Fibroblast of lung (primary cell): ENCODE data around the gene XIRP2. TPM values are rescaled to one million over a fixed set of nuclear protein-coding genes. Genes with fewer than 3 reads are reported as not detected.

Source experiments
- DNase-seq, 2 donors: peaks; one replicate each; pipeline versions ENCODE4 v3.0.0 to v3.0.0-alpha.2; 2010; ENCODE audit warnings: low read depth in 2 of 2
- H2AFZ ChIP-seq: 2 replicates; pipeline ENCODE4 v1.5.1; 2012; ENCODE audit warnings: low read length, control low read depth, inconsistent platforms
- H3K27ac ChIP-seq: 2 replicates; pipeline ENCODE4 v1.5.1; 2011; ENCODE audit warnings: low read length, control low read depth; ENCODE audit not compliant: insufficient read depth
- H3K27me3 ChIP-seq: 2 replicates; pipeline ENCODE4 v1.5.1; 2011; ENCODE audit warnings: mild to moderate bottlenecking, low read length; ENCODE audit not compliant: control insufficient read depth, insufficient read depth
- H3K36me3 ChIP-seq: 2 replicates; pipeline ENCODE4 v1.5.1; 2011; ENCODE audit warnings: low read length; ENCODE audit not compliant: control insufficient read depth, insufficient read depth
- H3K4me1 ChIP-seq: 2 replicates; pipeline ENCODE4 v1.5.1; 2011; ENCODE audit warnings: low read length; ENCODE audit not compliant: control insufficient read depth, insufficient read depth; ENCODE audit errors: extremely low read depth
- H3K4me2 ChIP-seq: 2 replicates; pipeline ENCODE4 v1.5.1; 2011; ENCODE audit warnings: low read length, control low read depth; ENCODE audit not compliant: insufficient read depth; ENCODE audit errors: extremely low read depth
- H3K4me3 ChIP-seq, 4 experiments: fragments of 200-600 bp in 1 of 4; sonication (generic) in 1 of 4; replicated peaks in 1 of 4; 2 replicates each; pipeline ENCODE4 v1.5.1; 2011 to 2016; ENCODE audit warnings: low read length in 4 of 4, low read depth in 3 of 4, mild to moderate bottlenecking in 3 of 4, control low read depth in 2 of 4, inconsistent platforms in 1 of 4, mixed read lengths in 1 of 4; ENCODE audit not compliant: insufficient read depth in 1 of 4; ENCODE audit errors: control extremely low read depth in 1 of 4
- H3K79me2 ChIP-seq: 2 replicates; pipeline ENCODE4 v1.5.1; 2012; ENCODE audit warnings: mild to moderate bottlenecking, low read length, inconsistent platforms; ENCODE audit not compliant: control insufficient read depth, insufficient read depth
- H3K9ac ChIP-seq: 2 replicates; pipeline ENCODE4 v1.5.1; 2011; ENCODE audit warnings: mild to moderate bottlenecking, low read length, control low read depth; ENCODE audit not compliant: insufficient read depth
- H3K9me3 ChIP-seq: 2 replicates; pipeline ENCODE4 v1.5.1; 2012; ENCODE audit warnings: low read depth, low read length; ENCODE audit not compliant: control insufficient read depth, insufficient read depth
- H4K20me1 ChIP-seq: 2 replicates; pipeline ENCODE4 v1.5.1; 2011; ENCODE audit warnings: low read length; ENCODE audit not compliant: control insufficient read depth, insufficient read depth; ENCODE audit errors: extremely low read depth
- EZH2 ChIP-seq: IDR thresholded peaks from 2 replicates; pipeline ENCODE4 v1.5.1; 2012; ENCODE audit warnings: low read length, control low read depth, mild to moderate bottlenecking; ENCODE audit errors: missing control alignments
- polyA plus RNA-seq, 2 donors: library from polyadenylated mRNA; depleted of rRNA in 1 of 2; stranded (reverse) in 1 of 2; unstranded in 1 of 2; fragments of >200 nt; gene quantifications; 2 replicates each; pipeline ENCODE4 v1.2.1, GENCODE V29; 2011 to 2012; ENCODE audit warnings: missing spikeins in 1 of 2
- total RNA-seq: library from RNA; depleted of rRNA; stranded (reverse); fragments of >200 nt; gene quantifications from 2 replicates; pipeline ENCODE4 v1.2.1, GENCODE V29; 2014
- TF ChIP-seq, protein P1 (sequence below), 2 donors: IDR thresholded peaks in 1 of 2; conservative IDR thresholded peaks in 1 of 2; 1 replicate in 1 of 2; 2 replicates in 1 of 2; pipeline ENCODE4 v1.5.1; 2011 to 2012; ENCODE audit warnings: low read length in 2 of 2, control low read depth in 1 of 2, inconsistent platforms in 1 of 2, low read depth in 1 of 2, mild to moderate bottlenecking in 1 of 2

The XIRP2 gene
- total and polyA plus RNA-seq, 2 donors (not counting 1 experiment from before 2014, with no cell fraction given) = 1.1 to 2.0 TPM

GRCh38 chr2:166961933-166962332 is 73.7 kb downstream of the XIRP2 start:
- H3K4me2 ChIP-seq = no peak overlapping the region
- H3K4me3 ChIP-seq = no peak overlapping the region
- no peaks in the 10 kb centered on the region for H3K36me3 ChIP-seq
- no peaks in the 10 kb centered on the region for H3K9me3 ChIP-seq
- H3K79me2 ChIP-seq = no peaks in the 10 kb centered on the region
- DNase-seq = no peak
- TF ChIP-seq, protein P1, sequence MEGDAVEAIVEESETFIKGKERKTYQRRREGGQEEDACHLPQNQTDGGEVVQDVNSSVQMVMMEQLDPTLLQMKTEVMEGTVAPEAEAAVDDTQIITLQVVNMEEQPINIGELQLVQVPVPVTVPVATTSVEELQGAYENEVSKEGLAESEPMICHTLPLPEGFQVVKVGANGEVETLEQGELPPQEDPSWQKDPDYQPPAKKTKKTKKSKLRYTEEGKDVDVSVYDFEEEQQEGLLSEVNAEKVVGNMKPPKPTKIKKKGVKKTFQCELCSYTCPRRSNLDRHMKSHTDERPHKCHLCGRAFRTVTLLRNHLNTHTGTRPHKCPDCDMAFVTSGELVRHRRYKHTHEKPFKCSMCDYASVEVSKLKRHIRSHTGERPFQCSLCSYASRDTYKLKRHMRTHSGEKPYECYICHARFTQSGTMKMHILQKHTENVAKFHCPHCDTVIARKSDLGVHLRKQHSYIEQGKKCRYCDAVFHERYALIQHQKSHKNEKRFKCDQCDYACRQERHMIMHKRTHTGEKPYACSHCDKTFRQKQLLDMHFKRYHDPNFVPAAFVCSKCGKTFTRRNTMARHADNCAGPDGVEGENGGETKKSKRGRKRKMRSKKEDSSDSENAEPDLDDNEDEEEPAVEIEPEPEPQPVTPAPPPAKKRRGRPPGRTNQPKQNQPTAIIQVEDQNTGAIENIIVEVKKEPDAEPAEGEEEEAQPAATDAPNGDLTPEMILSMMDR (conservative IDR thresholded peaks at IDR 0.05 in 1 of 2, IDR thresholded peaks at IDR 0.05 in 1 of 2; ENCODE audit: low read depth in 1 of 2, low read length in 2 of 2) = no peak
- H4K20me1 ChIP-seq = no peaks in the 10 kb centered on the region
- H3K9ac ChIP-seq = no peak overlapping the region
- no peaks in the 10 kb centered on the region for H3K4me1 ChIP-seq
- H3K27me3 ChIP-seq = no peaks in the 10 kb centered on the region
- H3K27ac ChIP-seq = no peak overlapping the region
- H2AFZ ChIP-seq = no peak overlapping the region

DNA sequence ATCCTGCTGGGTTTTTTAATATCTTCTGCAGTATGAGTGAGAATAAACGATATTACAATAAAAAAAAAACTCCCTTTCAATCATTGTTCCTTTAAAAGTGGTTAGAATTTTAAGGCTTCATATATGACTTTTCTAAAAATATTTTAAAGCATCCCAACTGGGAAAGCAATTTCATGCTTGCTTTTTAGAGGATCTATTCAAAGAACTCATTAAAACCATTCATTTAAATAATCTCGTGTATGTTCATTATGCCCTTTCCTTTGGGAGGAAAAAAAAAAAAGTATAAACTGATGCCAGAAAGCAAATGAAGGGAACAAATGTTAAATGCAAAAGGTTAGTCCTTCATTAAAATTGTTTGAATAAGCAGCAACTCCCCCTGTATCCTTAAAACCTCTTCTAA is 81.2 kb downstream of the XIRP2 start:
- Histone ChIP-seq H3K9me3 (no peaks in the 10 kb centered on the region), H3K4me2 (no peak overlapping the region), H2AFZ (no peak overlapping the region), H3K36me3 (no peaks in the 10 kb centered on the region), H3K4me1 (no peaks in the 10 kb centered on the region), H3K27ac (no peak overlapping the region), H3K9ac (no peak overlapping the region), H4K20me1 (no peaks in the 10 kb centered on the region), H3K4me3 (no peak overlapping the region), H3K27me3 (no peaks in the 10 kb centered on the region), H3K79me2 (no peaks in the 10 kb centered on the region)
- DNase-seq = no peak
- TF ChIP-seq, protein P1 (conservative IDR thresholded peaks at IDR 0.05 in 1 of 2, IDR thresholded peaks at IDR 0.05 in 1 of 2; ENCODE audit: low read depth in 1 of 2, low read length in 2 of 2) = no peak
- TF ChIP-seq EZH2 = no peak

DNA sequence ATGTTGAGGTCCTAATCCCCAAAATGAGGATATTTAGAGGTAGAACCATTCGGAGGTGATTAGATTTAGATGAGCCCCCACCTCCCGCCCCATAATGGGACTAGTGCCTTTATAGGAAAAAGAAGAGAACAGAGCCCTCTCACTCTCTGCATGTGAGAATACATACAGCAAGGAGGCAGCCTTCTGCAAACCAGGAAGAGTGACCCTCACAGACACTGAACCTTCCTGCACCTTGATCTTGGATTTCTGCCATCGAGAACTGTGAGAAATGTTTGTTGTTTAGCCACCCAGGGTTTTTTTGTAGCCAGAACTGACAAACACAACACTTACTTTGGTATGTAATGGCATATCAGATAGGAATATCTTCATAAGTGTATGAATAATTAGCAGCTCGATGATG is 83.7 kb downstream of the XIRP2 start:
- Histone ChIP-seq H3K4me1 (no peaks in the 10 kb centered on the region), H3K4me3 (no peak overlapping the region), H3K79me2 (no peaks in the 10 kb centered on the region), H3K27me3 (no peaks in the 10 kb centered on the region), H3K9ac (no peak overlapping the region), H3K27ac (no peak overlapping the region), H3K36me3 (no peaks in the 10 kb centered on the region), H2AFZ (no peak overlapping the region), H3K4me2 (no peak overlapping the region), H4K20me1 (no peaks in the 10 kb centered on the region), H3K9me3 (no peaks in the 10 kb centered on the region)
- TF ChIP-seq, protein P1 (conservative IDR thresholded peaks at IDR 0.05 in 1 of 2, IDR thresholded peaks at IDR 0.05 in 1 of 2; ENCODE audit: low read depth in 1 of 2, low read length in 2 of 2) = no peak
- TF ChIP-seq EZH2 = no peak
- no peak for DNase-seq
